Measurements from ENCODE around the gene GDF11. TPM values are rescaled to one million over a fixed set of nuclear protein-coding genes. Genes with fewer than 3 reads are reported as not detected.

GDF11 gene
- polyA plus RNA-seq, 2 of the 4 experiments (the other 2 are of a cell fraction) = 1.2 to 3.6 TPM

GRCh38 chr12:55788546-55788945, 45.6 kb downstream of the GDF11 start (continued):
- TF ChIP-seq E2F6 (IDR thresholded peaks at IDR 0.05; ENCODE audit: borderline replicate concordance, low read depth) = no peak
- no peak for TF ChIP-seq RCOR1 (IDR thresholded peaks at IDR 0.05; ENCODE audit: low read depth, low read length)
- no peak for TF ChIP-seq ZNF302 (CRISPR knock-in tag; IDR thresholded peaks at IDR 0.05)
- TF ChIP-seq MYC (IDR thresholded peaks at IDR 0.05; ENCODE audit: borderline replicate concordance, low read length) = no peak

- ATAC-seq = no peak
- no peak overlapping the region for H3K4me2 ChIP-seq
- no peak for TF ChIP-seq SREBF2 (IDR thresholded peaks at IDR 0.05)
- TF ChIP-seq EHMT2 (IDR thresholded peaks at IDR 0.05; ENCODE audit: low read depth) = no peak
- no peak for TF ChIP-seq CTCF (IDR thresholded peaks at IDR 0.05)
- TF ChIP-seq MAFK (IDR thresholded peaks at IDR 0.05; ENCODE audit: partially characterized antibody) = no peak
- TF ChIP-seq POLR2AphosphoS2 (conservative IDR thresholded peaks at IDR 0.05; ENCODE audit: low read length) = no peak
- TF ChIP-seq HMGXB4 (CRISPR knock-in tag; IDR thresholded peaks at IDR 0.05; ENCODE audit: borderline replicate concordance) = no peak
- TF ChIP-seq BHLHE40 (IDR thresholded peaks at IDR 0.05; ENCODE audit: low read depth, low read length) = no peak
- CTCF ChIA-PET = interaction anchor here (0.6 to 2.5 kb wide), 7 partner anchors 9 to 147 kb away, joined by 3 to 18 read pairs (median 4); no protein-coding TSS in a partner anchor
- H3K4me1 ChIP-seq = no peaks in the 10 kb centered on the region
- DNase-seq (ENCODE audit: low read depth in 1 of 2, low spot score in 1 of 2) = no peak
- H3K4me3 ChIP-seq = no peak overlapping the region
- POLR2A ChIA-PET = interaction anchor here (0.7 kb wide), 1 partner anchor 36 kb away, joined by 3 read pairs; no protein-coding TSS in a partner anchor
- no peak overlapping the region for H3K27ac ChIP-seq
- no peaks in the 10 kb centered on the region for H3K9me3 ChIP-seq
- WGBS (ENCODE audit: missing lambda C conversion rate) = 85% methylated on average over 2 of the region's 2 CpGs
- no peak for FAIRE-seq
These were observed 46.2 kb downstream of the GDF11 start for GRCh38 chr12:55789171-55789570.

- CTCF ChIA-PET = interaction anchor here (0.6 to 1.8 kb wide), 3 partner anchors 14 to 146 kb away, joined by 3 to 10 read pairs (median 4); no protein-coding TSS in a partner anchor
- TF ChIP-seq RAD21 (conservative IDR thresholded peaks at IDR 0.05 in 1 of 2, IDR thresholded peaks at IDR 0.05 in 1 of 2) (no peak), MAFK (IDR thresholded peaks at IDR 0.05; ENCODE audit: partially characterized antibody) (peak; percentile 87)
- POLR2A ChIA-PET = no interaction called here
- Histone ChIP-seq H3K27ac (no peak overlapping the region), H3K4me3 (no peak overlapping the region), H3K4me2 (no peak overlapping the region), H3K4me1 (no peaks in the 10 kb centered on the region), H3K9me3 (no peaks in the 10 kb centered on the region)
- 94% methylated on average over 4 of the region's 4 CpGs for WGBS (ENCODE audit: missing lambda C conversion rate)
- FAIRE-seq = no peak
- no peak for ATAC-seq
- no peak for DNase-seq (ENCODE audit: low read depth in 1 of 2, low spot score in 1 of 2)
These were observed 47.0 kb downstream of the GDF11 start for GRCh38 chr12:55789893-55790292.

GRCh38 chr12:55795950-55796349, 53.0 kb downstream of the GDF11 start:
- no peak for TF ChIP-seq MAZ (IDR thresholded peaks at IDR 0.05; ENCODE audit: borderline replicate concordance, low read depth, low read length)
- no peak for TF ChIP-seq KDM1A (IDR thresholded peaks at IDR 0.05; ENCODE audit: low read depth)
- no peak for TF ChIP-seq POLR2A (IDR thresholded peaks at IDR 0.05; ENCODE audit: low read length)
- TF ChIP-seq HOXB5 (CRISPR knock-in tag; IDR thresholded peaks at IDR 0.05) = no peak
- TF ChIP-seq HEYL (CRISPR knock-in tag; IDR thresholded peaks at IDR 0.05) = no peak
- H3K27ac ChIP-seq = no peak overlapping the region
- FAIRE-seq (no peak), DNase-seq (ENCODE audit: low read depth in 1 of 2, low spot score in 1 of 2) (no peak), ATAC-seq (no peak)
- ChIA-PET POLR2A (interaction anchor here (0.5 kb wide), 1 partner anchor 9 kb away, joined by 3 read pairs; no protein-coding TSS in a partner anchor), CTCF (interaction anchor here (0.6 to 7.5 kb wide), 12 partner anchors 12 to 120 kb away, joined by 3 to 114 read pairs (median 6); partner anchors contain the start of gene GDF11)
- peaks cover 6% of the 10 kb centered on the region; the same call in 1 of the 3 replicates for H3K4me1 ChIP-seq
- H3K4me3 ChIP-seq = no peak overlapping the region
- no peak overlapping the region for H3K4me2 ChIP-seq
- no peaks in the 10 kb centered on the region for H3K9me3 ChIP-seq
